ENCODE data around the gene PRTG. TPM values are rescaled to one million over a fixed set of nuclear protein-coding genes. Genes with fewer than 3 reads are reported as not detected.

Gene PRTG
- total and polyA plus RNA-seq, 9 of the 15 experiments (the other 6 are each of a cell fraction or from before 2014, with no cell fraction given) = under 0.01 to 0.14 (median 0.06) TPM; not detected in 1

GRCh38 chr15:55681631-55682030 lies 61.3 kb downstream of the PRTG start:
- no peaks in the 10 kb centered on the region for H3K79me2 ChIP-seq (ENCODE audit: control insufficient read depth, insufficient read depth, low read length)
- ATAC-seq (no peak), FAIRE-seq (no peak), DNase-seq (ENCODE audit: extremely low read depth in 1 of 4, low spot score in 3 of 4) (no peak)
- CTCF ChIA-PET (ENCODE audit: low intra/inter-chr PET ratio) = no interaction called here
- H3K9ac ChIP-seq (ENCODE audit: insufficient read depth in 1 of 2, low read depth in 2 of 2, low read length in 2 of 2) = no peak overlapping the region
- H3K4me1 ChIP-seq (replicated peaks in 1 of 2; ENCODE audit: control insufficient read depth in 2 of 2, insufficient read depth in 2 of 2, low read length in 2 of 2) = no peaks in the 10 kb centered on the region
- H3K4me2 ChIP-seq (ENCODE audit: insufficient read depth, low read length) = no peak overlapping the region
- in situ Hi-C loops (cut with MboI) (no loop called here), intact Hi-C loops (cut with micrococcal nuclease) (no loop called here)
- POLR2A ChIA-PET = no interaction called here
- H3K27ac ChIP-seq (ENCODE audit: extremely low read depth, low read depth, low read length) = no peak overlapping the region
- no peak overlapping the region for H3K4me3 ChIP-seq
- no peaks in the 10 kb centered on the region for H3K36me3 ChIP-seq (ENCODE audit: control insufficient read depth, insufficient read depth, low read length)
- H4K20me1 ChIP-seq (replicated peaks; ENCODE audit: control insufficient read depth, insufficient read depth, low read length) = no peaks in the 10 kb centered on the region
- no peak overlapping the region for H2AFZ ChIP-seq (ENCODE audit: low read depth, low read length)
- no peak for TF ChIP-seq CTCFL (IDR thresholded peaks at IDR 0.05; ENCODE audit: borderline replicate concordance, insufficient read depth, low read depth, low read length, poor library complexity, severe bottlenecking)
- TF ChIP-seq CSDE1 (IDR thresholded peaks at IDR 0.05) = no peak
- no peak for TF ChIP-seq ZNF217 (CRISPR knock-in tag; IDR thresholded peaks at IDR 0.05)
- TF ChIP-seq KLF16 (IDR thresholded peaks at IDR 0.05) = no peak
- no peak for TF ChIP-seq PYGO2 (tag; IDR thresholded peaks at IDR 0.05)
- WGBS (ENCODE audit: insufficient coverage, low coverage, missing lambda C conversion rate) = under 1% methylated on average over 5 of the region's 5 CpGs
- no TSS peak for BruUV-seq (replicated peaks)
- peaks cover 0 to 3% of the 10 kb centered on the region in 2 experiments; a peak in 1 of 5 replicates for H3K27me3 ChIP-seq (ENCODE audit: control insufficient read depth in 2 of 2, insufficient read depth in 2 of 2, low read length in 2 of 2)
- no peaks in the 10 kb centered on the region for H3K9me3 ChIP-seq (replicated peaks; ENCODE audit: control insufficient read depth, insufficient read depth, low read depth, low read length)
- no peaks in the 10 kb centered on the region for H3K9me1 ChIP-seq (ENCODE audit: control insufficient read depth, insufficient read depth, low read length)

Data from K562 (cell line).